NK-92 (cell line): Measurements from ENCODE around the gene NELFA.

Experiments
- DNase-seq: peaks from one replicate; lab custom pipeline; 2025; ENCODE audit not compliant: unreplicated experiment; lab: John Stamatoyannopoulos, UW

Gene NELFA

DNA sequence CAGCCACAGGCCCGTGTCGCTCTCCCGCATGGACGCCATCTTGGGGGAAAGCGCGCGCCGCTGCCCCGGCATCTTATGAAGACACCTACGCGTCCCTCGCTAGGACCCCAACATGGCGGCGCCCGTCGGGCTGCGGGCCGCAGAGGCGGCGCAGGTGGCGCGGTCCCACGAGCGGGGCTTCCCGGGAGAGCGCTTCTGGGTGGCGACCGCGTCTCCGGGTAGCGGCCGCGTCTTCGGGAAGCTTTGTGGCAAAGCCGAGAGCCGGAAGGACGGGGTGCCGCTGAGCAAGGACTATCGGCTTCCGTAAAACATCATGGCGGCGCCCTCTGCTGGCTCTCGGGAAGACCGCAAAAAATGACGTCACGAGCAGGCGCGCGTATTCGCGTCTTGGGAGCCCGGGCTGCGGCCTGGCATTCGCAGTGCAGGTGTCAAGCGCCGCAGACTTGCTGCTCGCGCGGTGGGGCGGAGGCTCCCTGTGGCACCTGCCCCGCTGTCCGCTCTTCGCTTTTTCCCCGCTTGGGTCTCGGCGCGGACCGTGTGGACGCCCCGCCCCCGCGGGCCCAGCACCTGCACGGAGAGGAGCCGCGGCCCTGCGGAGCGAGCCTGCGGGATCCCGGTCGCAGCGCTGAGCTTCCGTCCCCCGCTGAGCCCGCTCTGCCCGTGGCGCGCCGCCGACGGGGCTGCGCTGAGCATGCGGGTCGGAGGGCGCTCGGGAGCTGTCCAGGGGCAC, at the start of gene NELFA:
Gene NELFA, minus strand, starts transcription at position 54 of the 730 bp plus-strand sequence. Its CDS starts 15 bp downstream, at position 39.
- peak; percentile 64 for DNase-seq

DNA sequence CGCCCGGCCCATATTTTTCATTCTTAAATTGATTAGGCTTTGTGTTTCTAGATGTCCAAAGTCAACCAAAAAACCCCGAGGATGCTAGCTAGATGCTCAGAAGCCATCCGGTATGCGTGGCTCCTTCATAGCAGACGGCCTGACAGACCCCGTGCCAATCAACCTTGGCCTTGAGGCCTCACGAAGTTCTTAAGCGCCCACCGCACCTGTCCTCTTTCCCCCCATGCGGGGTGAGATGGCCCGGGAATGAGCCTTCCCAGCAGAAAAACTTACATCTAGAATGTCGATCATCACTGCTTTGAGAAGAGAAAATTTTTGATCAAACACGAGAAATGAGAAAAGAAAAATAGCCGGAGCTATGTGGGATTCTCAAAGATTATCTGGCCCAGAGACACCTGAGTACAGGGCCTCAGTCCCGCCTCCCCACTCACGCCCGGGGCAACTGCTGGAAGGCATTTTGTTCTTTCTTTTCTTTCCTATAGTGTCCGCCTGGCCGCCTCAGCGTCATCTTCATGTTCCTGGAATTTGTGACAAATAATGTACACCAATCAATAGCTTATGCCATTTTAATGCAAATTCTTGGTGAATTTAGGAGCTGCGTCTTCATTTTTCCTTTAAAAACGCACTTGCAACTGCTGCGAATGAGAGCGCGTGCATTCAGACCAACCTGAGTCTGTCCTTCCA, 48.8 kb upstream of the NELFA start:
- no peak for DNase-seq

DNA sequence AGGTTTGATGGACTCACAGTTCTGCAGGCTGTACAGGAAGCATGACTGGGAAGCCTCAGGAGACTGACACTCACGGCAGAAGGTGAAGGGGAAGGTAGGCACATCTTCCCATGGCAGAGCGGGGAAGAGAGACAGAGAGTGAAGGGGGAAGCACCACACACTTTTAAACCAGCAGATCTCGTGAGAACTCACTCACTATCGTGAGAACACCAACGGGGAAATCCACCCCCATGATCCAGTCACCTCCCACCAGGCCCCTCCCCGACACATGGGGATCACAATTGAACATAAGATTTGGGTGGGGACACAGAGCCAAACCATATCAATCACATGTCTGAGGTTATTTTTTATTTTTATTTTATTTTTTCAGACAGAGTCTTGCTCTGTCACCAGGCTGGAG, 45.4 kb upstream of the NELFA start:
- no peak for DNase-seq

DNA sequence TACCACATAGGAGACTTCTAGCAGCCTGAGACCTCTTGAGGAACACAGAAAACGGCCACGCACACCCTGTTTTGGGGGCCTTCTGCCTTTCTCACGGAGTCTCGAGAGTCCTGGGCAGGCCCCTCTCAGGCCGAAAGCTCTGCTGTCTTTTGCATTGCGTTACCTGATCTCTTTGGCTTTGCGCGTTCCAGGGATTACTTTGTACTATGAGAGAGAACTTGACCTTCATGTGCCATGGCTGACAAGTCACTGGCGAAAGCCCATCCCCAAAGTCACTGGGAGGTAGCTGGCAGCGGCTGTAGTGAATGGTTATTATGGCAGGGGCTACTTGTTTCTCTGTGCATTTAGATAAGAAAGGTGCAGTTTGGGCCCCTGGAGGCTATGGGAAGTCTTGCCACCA, 42.3 kb upstream of the NELFA start:
- no peak for DNase-seq

DNA sequence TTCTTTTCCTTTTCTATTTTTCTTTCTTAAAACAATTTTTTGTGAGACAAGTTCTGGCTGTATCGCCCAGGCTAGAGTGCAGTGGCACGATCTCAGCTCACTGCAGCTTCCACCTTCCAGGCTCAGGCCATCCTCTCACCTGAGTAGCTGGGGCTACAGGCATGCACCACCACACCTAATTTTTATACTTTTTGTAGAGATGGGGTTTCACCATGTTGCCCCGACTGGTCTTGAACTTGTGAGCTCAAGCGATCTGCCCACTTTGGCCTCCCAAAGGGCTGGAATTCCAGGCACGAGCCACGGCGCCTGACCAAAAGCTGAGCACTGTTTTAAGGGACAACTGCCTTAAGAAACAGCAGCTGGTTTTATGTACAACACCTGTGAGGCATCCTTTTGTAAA, 41.0 kb upstream of the NELFA start:
- no peak for DNase-seq

DNA sequence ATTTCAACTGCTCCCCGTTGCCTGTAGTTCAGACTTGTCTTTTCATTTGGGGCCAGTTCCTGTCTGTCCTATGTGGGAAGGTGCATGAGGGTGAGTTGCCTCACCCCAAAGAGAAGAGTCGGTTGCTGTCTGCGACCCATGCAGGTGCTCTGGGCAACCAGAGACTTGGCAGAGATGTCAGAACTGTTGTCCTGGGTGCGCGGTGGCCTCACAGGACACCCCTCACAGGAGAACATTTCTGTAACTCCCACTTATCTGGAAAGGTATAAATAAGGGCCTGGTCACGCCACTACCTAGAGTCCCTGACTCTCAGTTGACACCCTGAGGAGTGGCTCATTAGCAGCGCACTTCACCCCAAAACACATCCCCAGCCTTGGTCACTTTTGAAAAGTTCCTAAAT, 40.6 kb upstream of the NELFA start:
- DNase-seq = no peak

DNA sequence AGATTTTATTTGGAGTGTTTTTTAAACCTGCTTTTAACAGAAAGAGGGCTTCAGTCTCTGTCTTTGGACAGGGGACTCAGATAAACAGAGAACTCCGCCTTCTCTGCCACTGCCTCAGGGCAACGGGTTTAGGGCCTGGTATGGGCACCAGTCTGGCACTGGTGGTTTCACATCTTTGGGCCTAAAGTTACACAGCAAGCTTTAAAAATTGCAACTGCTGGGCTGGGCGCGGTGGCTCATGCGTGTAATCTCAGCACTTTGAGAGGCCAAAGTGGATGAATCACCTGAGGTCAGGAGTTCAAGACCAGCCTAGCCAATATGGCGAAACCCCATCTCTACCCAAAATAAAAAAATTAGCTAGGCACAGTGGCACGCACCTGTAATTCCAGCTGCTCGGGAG, 40.1 kb upstream of the NELFA start:
- no peak for DNase-seq

DNA sequence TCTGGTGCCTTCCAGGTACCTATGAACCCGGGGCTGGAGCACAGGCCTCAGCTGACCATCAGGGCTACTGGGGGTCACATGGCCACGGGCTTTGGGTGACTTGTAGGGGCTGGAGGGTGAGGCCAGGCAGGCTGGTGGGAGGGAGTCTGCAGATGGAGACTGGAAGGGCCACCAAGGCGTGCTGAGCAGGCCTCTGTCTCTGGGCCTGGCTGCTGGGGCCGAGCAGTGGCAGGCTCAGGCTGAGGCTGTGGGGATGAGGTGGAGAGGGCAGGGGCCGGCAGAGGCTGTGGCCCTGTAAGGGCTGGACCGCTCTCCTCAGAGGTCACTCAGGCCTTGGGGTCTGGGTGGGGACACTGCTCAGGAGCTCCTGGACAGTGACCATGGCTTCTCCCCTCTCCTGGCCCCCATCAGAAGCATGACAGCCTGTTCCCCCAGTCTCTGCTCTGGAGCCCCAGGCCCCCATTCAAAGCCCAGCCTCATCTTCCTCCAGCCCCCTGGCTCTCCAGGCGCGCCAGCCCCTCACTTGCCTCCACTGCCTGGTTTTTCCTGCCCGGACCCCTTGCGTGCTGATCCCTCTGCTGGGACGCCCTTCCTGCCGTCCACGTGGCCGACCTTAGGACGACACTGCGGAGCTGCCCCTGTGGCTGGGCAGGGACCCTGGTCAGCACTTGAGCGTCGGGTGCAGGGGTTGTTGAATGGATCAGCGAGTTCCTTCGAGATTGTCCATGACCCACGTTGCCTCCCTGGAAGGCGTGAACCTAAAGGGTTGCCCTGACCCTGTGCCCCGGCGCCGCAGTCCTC, 39.2 kb upstream of the NELFA start:
- no peak for DNase-seq

DNA sequence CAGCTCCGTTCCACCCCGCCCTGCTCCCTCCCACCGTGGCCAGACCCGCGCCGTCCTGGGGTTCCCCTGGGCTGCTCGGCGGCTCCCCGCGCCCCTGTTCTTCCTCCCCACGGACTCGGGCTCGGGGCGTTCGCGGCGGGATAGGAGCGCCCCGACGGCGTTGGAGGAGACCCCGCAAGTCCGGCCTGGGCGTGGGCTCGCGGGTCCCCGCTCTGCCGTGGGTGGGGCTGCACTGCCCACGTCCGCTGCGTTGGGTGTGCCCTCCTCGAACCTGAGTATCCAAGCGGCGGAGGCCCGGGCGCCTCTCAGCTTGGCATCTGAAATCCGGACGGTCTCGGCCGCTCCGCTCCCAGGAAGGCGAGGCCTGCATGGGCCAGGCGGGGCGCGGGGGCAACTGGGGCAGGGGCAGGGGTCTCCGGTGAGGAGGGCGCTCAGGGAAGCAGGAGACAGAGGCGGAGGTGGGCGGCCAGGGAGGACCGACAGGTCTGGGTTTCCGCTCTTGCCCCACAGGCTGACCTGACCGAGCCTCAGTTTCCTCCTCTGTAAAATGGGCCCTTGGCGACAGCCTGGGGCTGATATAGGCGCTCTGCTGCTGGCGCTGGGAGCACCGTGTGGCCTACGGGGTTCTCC, 38.4 kb upstream of the NELFA start:
- no peak for DNase-seq

DNA sequence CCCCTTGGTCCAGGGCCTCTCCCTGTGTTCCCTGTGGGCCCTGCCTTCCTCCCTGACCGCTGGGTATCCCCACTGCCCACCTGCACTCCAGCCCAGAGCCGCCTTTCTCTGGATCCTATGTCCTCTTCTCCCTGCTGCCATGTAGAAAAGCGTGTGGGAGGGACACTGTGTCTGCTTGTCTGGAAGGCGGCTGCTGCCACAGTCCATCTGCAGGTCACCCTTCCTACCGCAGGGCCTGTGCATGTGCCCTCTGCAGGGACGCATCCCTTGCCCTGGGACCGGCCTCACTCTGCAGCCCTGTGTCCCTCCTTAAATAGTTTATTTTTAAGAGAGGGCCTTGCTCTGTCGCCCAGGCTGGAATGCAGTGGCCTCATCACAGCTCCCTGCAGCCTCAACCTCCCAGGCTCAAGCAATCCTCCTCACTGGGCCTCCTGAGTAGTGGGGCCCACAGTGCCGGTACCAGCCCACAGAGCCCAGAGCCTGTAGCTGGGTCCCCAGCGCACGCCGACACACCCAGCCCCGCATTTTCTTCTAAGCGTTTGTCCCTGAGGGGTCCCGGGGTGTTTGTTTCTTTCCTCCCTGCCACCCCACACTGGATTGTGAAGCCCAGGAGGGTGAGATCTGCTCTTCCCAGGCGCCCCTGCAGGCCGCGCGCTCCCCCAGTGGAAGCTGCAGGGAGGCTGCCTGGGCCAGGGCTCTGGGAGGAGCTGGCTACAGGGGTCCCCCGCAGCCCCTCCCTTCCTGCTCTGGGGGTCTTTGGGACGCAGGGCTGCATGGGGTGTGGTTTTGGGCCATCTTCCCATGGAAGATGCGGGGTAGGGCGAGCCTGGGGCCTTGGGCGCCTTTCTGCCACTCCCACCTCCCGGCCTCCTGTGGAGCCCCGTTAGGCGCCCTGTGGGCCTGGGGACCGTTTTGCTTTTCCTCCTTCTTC, 37.5 kb upstream of the NELFA start:
- DNase-seq = no peak

DNA sequence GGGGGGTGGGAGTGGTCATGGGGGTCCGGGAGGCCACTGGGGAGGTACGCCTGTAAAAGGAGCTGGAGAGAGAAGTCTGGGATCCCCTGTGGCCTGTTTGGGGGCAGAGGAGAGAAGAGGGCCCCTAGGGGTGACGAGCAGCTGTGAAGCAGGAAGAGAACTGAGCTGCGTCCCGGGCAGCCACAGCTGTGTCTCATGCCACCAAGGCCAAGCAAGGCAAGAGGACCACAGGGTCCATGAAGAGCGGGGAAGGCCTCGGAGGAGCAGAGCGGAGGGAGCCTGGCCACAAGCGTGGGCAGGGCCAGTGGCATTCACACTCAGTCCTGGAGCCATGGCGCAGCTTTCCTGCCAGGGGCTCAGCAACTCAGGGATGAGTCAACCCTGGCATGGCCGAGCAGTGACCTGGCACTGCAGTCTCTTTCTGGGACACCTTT, 36.8 kb upstream of the NELFA start:
- DNase-seq = no peak

DNA sequence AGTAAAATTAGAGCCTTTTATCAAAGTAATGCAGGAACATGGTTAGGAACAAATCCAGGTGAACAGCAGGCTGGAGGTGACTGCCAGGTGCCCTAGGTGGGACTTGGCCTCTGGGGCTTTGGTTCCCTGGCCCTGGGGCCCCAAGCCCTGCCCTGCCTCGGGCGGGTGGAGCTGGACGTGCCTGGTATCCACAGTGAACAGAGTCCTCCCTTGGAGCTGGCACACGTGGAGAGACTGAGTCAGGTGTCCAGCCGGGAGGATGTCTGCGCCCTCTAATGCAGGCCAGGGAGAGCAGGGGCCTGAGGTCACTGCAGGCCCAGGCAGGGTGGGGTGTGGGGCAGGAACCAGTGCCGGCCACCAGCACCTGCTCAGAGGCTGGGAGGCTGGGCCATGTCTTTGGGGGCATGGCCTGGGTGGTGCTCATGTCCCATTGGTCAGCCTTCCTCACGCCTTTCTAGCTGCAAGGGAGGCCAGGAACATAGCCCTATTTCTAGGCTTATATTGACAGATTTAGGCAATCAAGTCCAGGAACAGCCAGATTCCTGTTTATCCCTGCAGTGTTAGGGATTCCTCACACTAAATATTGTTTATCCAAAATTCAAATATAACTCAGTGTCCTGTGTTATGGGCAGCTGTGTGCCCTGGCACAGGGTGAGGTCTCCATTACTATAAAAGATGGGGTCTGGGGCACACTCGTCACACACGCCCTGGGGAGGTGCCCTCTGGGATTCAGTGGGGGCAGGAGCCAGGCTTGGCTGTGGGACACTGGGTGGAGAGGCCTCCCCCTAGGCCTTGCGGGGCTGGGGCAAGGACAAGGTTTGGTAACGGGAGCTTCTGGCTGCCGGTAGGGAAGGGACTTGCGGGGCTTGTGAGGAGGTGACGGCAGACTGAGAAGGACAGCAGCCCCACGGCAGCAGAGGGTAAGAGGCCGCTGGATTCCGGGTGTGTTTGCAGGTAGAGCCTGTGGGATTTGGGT, 36.1 kb upstream of the NELFA start:
- DNase-seq = no peak

DNA sequence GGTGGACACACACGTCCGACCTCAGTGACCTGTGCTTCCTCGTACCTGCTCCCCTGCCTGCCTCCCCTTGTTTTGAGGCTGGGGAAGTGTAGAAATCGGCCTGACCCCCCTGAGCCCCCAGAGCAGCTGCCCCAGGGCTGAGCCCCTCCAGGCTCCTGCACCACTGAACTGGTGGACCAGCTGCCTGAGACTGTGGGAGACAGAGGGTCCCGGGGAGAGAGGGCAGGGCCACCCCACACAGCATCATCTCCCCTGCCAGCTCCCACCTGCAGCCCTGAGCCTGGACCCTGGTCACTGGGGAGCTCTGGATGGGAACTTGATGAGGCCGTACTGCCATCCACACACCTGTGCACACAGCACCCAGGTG, 35.3 kb upstream of the NELFA start:
- DNase-seq = no peak

DNA sequence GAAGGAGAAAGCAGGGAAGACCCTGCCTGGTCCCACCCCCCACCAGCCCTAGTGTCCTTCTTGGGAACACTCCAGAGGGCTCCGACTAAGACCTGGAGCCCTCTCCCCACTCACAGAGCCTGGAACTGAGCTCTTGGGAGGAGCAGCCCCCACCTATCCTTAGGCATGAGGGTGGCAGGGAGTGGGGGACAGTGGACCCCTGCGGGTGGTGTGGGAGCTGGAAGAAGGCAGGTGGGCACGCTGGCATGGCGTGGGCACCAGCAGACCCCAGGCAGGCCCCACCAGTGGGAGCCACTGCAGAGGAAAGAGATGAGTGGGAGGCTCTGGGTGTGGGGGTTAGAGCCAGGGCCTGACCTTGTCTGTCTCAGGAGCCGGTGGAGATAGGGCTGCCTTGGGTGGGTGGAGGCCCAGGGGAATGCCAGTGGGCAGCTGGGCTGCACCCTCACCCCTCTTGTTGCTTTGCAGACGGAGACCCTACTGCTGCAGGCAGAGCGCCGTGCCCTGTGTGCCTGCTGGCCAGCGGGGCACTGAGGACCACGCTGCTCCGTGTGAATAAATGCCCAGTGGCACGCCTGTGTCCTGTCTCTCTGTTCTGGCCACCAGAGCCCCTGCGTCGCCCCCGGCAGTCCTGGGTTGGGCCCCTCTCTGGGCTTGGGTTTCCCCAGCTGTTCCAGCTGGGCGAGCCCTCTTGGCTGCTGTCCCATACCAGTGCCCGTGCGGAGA, 34.8 kb upstream of the NELFA start:
- DNase-seq = no peak

DNA sequence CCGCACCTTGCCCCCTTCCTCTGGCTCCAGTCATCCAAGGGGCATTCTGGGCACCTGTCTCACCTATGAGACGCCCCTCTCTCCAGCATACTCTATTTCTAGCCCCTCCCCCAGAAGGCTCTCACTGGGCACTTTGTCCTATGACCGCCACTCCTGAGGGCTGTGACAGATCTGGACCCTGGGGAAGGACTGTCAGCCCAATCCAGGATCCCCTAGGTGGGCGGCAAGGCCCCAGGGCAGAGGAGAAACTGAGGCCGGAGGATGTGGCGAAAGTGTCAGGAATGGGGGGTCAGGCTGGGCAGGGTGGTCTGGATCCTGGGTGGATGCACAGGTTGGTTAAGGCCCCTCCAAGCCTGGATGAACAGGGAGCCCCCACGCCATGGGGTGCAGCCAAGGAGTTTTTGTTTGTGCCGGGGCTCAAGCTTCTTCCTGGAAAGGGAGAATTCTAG, 34.2 kb upstream of the NELFA start:
- DNase-seq = no peak

DNA sequence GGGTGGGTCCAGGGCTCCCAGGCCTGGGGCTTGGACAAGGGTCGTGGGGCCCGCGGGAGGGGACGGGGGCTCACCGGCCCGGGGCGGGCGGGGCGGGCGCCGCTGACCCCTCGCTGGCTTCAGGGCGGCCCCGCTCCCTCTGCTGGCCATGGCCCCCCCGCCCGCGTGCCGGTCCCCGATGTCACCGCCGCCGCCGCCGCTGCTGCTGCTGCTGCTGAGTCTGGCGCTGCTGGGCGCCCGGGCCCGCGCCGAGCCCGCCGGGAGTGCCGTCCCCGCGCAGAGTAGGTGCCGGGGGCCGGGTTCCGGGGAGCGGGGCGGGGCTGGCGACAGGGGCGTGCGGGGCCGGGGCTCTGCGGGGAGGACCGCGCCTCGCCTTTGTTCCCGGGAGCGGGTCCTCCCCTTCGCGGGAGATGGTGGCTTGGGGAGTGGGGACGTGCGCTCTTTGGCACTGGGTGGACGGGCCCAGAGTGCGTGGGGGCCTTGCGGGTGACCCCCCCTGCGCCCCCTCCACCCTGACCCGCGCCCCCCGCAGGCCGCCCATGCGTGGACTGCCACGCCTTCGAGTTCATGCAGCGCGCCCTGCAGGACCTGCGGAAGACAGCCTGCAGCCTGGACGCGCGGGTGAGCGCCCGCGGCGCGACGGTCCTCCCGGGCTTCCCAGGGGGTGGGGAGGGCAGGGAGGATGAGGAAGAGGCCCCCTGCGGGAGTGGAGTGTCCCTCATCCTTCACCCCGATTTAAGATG, 33.6 kb upstream of the NELFA start:
- no peak for DNase-seq

DNA sequence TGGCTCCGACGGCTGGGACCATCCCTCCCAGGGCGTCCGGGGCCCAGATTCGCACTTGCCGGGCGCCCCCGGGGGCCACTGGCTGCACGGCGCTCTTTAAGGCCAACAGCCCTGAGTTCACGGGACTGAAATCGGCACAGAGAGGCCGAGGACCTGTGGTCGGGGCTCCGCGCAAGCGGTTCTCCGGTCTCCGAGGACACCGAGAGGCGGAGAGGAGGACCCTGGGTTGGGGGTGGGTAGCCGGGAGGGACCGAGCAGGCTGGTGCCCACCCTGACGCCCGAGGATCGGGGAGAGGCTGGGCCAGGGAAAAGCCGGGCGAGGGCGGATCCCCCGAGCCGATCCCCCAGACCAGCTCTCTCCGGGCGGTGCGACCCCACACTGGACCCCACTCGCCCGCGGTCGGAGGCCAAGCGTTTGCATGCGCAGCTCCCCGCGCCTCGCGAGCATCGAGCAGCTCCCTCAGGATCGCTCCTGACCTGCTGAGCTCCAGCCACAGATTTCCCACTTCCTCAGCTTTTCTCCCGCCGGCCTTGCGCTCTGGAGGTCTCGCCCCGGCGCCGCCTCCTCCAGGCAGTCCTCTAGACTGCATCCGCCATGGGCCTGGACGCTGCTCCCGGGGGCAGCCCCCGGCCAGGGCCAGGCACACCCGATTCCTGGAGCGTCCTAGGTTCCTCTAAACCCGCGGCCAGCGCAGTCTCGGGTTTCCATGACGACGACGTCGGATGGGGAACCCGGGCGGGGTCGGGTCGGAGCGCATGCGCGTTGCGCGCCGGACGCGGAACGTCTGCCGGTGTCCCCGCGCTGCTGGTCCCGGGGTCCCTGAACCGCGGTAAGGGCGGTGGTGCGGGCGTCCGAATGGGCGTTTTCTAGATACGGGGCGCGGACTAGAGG, 32.7 kb upstream of the NELFA start:
- DNase-seq = no peak
